Stomach (tissue), 4 donors: ENCODE data around the gene FCER1G.

Source experiments
- EP300 ChIP-seq: sonication (generic); formaldehyde crosslinking; IDR thresholded peaks from one replicate; pipeline ENCODE4 v1.6.1; 2017; ENCODE audit warnings: antibody characterized with exemption
- POLR2A ChIP-seq, 4 donors: fragments of 450-650 bp; IDR thresholded peaks; one replicate each; pipeline ENCODE4 v1.6.1; 2016; ENCODE audit warnings: antibody characterized with exemption in 4 of 4, control low read depth in 2 of 4, mild to moderate bottlenecking in 1 of 4, moderate library complexity in 1 of 4
- POLR2AphosphoS5 ChIP-seq, 3 donors: sonication (generic); formaldehyde crosslinking; IDR thresholded peaks; one replicate each; pipeline ENCODE4 v1.6.1; 2016; ENCODE audit warnings: antibody characterized with exemption in 3 of 3
- TF ChIP-seq, protein P1 (sequence below), 7 experiments: fragments of 450-650 bp in 4 of 7; fragments of 200-600 bp in 3 of 7; sonication (generic) in 3 of 7; IDR thresholded peaks; one replicate each; pipeline ENCODE4 v1.5.1; 2016 to 2019; ENCODE audit warnings: antibody characterized with exemption in 7 of 7, control low read depth in 2 of 7, mild to moderate bottlenecking in 1 of 7

DNA sequence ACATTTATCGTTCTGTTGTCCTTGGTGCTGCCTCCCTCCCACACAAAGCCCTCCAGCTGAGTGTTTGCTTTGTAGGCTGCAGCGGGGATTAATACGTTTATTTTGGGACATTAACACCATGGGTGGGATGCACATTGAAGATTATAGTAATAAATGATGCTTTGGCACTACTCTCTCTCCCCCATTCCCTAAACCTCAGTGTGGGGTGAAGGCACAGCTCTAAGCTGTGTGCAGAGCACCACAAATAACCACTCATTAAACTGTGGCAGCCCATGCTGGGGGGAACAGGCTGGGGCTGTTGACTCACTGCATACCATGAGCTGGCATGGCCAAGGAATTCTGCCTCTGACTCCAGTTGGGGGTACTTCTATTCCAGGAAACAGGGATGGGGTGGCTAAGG is 51.1 kb downstream of the FCER1G start:
- TF ChIP-seq POLR2AphosphoS5 (IDR thresholded peaks at IDR 0.05) = no peak
- TF ChIP-seq, protein P1, sequence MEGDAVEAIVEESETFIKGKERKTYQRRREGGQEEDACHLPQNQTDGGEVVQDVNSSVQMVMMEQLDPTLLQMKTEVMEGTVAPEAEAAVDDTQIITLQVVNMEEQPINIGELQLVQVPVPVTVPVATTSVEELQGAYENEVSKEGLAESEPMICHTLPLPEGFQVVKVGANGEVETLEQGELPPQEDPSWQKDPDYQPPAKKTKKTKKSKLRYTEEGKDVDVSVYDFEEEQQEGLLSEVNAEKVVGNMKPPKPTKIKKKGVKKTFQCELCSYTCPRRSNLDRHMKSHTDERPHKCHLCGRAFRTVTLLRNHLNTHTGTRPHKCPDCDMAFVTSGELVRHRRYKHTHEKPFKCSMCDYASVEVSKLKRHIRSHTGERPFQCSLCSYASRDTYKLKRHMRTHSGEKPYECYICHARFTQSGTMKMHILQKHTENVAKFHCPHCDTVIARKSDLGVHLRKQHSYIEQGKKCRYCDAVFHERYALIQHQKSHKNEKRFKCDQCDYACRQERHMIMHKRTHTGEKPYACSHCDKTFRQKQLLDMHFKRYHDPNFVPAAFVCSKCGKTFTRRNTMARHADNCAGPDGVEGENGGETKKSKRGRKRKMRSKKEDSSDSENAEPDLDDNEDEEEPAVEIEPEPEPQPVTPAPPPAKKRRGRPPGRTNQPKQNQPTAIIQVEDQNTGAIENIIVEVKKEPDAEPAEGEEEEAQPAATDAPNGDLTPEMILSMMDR (IDR thresholded peaks at IDR 0.05) = no peak
- no peak for TF ChIP-seq EP300
- TF ChIP-seq POLR2A (IDR thresholded peaks at IDR 0.05) = no peak
